ENCODE measurements around the gene TCEA3. TPM values are rescaled to one million over a fixed set of nuclear protein-coding genes. Genes with fewer than 3 reads are reported as not detected.

Gene TCEA3
- total RNA-seq, 2 experiments from 2014 or later, result 1.1 to 1.2 TPM

DNA sequence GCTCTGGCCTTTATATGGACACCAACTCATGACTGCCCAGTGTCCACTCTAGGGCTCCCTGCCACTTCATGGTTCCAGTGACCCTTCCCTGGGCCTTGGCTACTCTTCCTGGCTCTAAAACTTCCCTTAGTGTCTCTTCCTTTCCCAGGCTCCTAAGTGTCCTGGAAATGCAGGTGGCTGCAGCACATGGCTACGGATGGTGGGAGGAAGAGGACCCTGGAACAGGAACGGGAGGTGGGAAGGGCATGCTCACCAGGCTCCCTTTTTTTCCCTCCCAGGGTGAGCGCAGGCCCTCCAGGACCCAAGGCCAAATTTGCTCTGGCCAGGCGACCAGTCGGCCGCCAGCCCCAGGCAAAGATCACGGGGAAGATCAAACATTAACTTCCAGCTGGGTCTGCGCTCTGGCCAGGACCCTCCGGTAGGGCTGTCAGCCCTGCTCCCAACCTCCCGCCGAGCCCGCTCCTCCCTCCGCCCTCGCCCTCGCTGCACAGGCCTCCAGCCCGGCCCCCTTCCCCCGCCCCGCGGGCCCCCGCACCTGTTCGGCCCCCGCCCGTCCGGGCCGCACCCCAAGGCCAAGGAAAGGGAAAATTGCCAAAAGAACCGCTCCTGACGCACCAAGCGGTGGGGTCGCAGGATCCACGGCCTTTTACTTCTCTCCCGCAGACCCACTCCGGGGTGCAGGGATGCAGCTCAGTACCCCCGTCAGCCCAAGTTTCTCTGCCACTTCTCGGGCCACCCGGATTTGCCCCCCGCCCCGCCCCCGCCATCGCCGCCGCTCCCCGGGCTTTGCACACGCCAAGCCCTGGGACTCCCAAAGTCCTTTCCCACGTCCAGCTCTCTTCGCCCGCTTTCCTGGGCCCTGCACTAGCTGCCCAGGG is 894 bp downstream of the TCEA3 start:
- POLR2A ChIA-PET, result interaction anchor here (1.2 to 1.5 kb wide), 2 partner anchors 79 kb away, joined by 4 read pairs; partner anchors contain the start of gene HNRNPR
- CTCF ChIA-PET, result interaction anchor here (1.8 kb wide), 1 partner anchor 20 kb away, joined by 8 read pairs; no protein-coding TSS in a partner anchor

DNA sequence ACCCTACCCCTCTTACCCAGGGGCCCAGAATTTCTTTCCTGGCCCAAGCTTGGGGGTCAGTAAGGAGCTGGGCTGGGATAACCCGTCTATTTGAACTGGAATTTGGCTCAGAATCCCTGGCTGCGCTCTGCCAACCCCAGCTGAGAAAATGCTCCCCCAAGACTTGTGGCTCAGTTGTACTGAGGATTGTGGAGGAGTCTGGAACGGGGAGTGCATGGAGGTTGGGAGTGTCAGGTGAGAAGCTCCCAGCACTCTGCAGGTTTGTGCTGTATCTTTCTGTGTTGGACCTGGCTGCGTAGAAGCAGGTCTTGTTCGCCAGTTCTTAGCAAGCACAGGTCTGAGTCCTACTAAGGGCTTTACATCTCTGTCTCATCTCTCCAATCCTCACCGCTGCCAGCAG is 1.6 kb downstream of the TCEA3 start:
- ChIA-PET POLR2A (interaction anchor here (1.5 kb wide), 1 partner anchor 78 kb away, joined by 4 read pairs; no protein-coding TSS in a partner anchor), CTCF (interaction anchor here (1.1 to 1.8 kb wide), 3 partner anchors 10 to 19 kb away, joined by 3 to 8 read pairs (median 4); no protein-coding TSS in a partner anchor)

DNA sequence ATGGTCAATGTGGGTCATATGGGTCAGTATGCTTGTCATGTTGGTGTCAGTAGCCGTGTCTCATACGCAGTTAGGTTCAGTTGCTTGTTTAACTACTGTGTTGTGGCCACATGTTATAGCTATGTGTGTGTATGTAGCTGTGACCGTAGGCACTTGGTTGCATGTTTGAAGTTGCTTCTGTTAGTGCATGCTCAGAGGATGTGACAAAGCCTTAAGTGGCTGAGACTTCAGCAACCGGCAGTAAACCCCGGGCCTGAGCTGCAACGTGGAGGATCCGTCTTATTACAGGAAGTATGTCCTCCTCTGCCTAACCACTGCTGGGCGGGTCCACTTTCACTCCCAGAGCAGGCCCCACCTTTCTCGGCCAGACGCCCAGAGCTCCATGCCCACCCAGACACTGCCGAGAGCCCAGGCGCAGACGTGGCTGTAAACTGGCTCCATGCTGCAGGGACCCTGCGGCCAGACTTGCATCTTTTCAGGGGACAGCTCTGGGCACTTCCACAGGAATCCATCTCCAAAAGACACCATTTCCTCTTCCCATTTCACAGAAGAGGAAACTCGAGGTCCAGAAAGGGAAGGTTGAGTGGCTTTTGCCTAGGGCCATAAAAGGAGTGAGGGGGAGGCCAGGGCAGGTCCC is 2.2 kb downstream of the TCEA3 start:
- CTCF ChIA-PET, result interaction anchor here (1.1 to 1.8 kb wide), 3 partner anchors 10 to 18 kb away, joined by 3 to 8 read pairs (median 4); no protein-coding TSS in a partner anchor
- POLR2A ChIA-PET, result interaction anchor here (1.5 kb wide), 1 partner anchor 78 kb away, joined by 4 read pairs; no protein-coding TSS in a partner anchor

DNA sequence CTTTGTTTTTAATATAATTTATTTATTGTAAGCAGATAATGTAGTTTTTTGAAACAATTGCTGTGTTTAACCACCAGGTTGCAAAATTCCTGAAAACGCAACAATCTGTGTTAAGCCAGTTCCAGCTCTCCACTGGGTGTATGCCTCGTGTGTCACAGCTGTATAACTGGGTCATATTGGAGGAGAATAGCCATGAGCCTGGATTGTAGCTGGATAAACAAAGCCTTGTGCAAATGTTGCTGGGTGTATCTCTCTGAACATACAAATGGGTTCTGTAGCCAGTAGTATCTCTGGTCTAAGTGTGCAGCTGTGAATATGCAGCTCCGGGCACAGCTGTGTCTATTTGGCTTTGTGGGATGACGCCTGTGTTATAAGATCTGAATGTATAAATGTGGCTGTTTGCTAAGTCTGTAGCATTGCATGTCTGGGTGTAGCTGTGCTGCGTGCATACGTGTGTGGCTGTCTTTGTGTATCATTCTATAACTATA is 2.8 kb downstream of the TCEA3 start:
- ChIA-PET POLR2A (interaction anchor here (1.5 kb wide), 1 partner anchor 77 kb away, joined by 4 read pairs; no protein-coding TSS in a partner anchor), CTCF (interaction anchor here (1.1 to 1.8 kb wide), 3 partner anchors 9 to 18 kb away, joined by 3 to 8 read pairs (median 4); no protein-coding TSS in a partner anchor)

DNA sequence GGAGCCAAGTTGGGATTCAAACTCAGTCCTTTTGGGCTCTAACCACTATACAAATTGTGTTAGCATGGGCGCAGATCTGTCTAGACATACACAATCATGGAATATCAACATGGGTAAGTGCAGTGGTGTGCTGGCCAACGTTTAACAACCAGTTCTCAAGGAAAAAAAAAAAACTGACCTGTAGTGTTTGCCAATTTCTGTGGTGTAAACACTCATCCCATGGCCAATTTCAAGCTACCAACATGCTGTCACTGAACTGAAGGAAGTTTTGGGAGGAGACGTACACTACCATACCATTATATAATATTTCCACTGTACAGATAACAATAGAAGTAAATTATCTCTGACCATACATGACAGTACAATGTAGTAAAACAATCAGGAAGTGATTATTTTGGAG is 3.2 kb downstream of the TCEA3 start:
- CTCF ChIA-PET, result interaction anchor here (1.4 to 1.8 kb wide), 2 partner anchors 9 to 17 kb away, joined by 4 to 8 read pairs; no protein-coding TSS in a partner anchor
- POLR2A ChIA-PET, result no interaction called here

DNA sequence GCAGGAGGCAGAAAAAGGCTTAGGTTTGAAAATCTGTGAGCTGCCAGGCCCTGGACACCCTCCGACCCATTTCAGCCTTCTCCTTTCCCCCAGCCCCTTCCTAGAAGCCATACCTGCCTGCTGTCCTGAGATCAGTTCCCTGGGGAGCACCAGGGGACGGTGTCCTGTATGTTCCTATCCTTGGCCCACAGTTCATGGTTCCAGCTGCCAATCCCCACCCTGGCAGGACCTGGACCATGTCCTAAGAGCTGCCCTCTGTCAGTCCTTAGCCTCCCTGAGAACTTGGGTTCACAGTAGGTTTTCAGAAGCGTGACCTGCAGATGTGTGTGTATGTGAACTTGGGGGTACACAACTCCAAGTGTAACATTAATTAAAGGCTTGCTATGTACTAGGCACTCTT is 3.8 kb downstream of the TCEA3 start:
- ChIA-PET POLR2A (no interaction called here), CTCF (interaction anchor here (0.5 kb wide), 1 partner anchor 56 kb away, joined by 5 read pairs; no protein-coding TSS in a partner anchor)

DNA sequence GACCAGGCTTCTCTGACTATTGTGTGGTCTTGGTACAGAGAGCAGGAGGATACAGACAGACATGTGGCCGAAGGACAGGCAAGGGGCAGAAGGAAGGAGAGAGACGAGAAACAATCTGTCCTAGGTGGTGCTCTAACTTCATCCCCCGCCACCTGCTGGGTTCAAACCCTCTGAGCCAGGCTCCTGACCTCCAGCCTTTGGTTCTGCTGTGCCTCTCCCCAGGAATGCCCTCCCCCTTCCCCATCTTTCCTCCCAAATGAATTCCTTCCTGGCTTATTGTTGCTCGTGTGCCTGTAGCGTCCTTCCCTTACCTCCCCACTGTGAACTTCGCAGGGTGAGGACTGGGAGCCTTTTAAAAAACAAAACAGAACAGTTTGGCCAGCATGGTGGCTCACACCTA is 5.4 kb downstream of the TCEA3 start:
- ChIA-PET CTCF (no interaction called here), POLR2A (no interaction called here)

DNA sequence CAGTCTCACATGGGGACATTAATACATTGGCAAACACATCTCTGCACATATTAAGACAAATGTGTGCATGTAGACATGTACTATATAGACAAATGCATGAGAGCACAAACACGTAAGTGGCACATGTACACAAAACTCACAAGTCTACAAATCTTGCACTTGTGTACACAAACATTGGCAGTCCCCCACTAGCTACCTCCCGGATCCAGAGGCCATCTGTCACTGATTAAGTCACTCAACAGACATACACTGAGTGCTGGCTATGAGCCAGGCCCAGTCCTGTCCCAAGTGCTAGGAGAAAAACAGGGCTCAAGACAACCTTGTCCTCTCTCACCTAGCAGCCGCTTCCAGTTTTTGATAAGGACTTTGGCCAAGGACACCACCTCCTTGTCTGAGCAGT is 7.0 kb downstream of the TCEA3 start:
- CTCF ChIA-PET, result interaction anchor here (1.1 kb wide), 1 partner anchor 220 kb away, joined by 3 read pairs; no protein-coding TSS in a partner anchor
- POLR2A ChIA-PET, result no interaction called here

DNA sequence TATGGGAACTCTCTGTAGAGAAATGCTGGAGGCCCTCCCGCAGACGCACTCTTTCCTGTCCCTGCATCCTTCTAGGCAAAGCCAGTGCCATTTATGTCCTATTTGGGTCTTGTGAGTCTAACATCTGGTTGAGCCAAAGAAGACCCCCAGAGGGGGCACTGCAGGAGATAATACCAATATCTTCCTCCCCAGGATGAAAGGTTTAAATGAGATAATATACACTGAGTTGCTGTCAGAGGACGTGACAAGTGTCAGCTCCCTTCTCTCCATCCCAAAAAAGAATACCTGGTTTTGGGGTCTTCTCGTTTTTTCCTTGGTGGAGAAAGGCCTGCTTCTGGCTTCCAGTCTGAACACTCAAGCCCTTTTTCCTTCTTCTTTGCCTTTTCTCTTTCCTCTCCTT is 7.6 kb downstream of the TCEA3 start:
- ChIA-PET CTCF (interaction anchor here (0.9 kb wide), 1 partner anchor 14 kb away, joined by 3 read pairs; no protein-coding TSS in a partner anchor), POLR2A (no interaction called here)

DNA sequence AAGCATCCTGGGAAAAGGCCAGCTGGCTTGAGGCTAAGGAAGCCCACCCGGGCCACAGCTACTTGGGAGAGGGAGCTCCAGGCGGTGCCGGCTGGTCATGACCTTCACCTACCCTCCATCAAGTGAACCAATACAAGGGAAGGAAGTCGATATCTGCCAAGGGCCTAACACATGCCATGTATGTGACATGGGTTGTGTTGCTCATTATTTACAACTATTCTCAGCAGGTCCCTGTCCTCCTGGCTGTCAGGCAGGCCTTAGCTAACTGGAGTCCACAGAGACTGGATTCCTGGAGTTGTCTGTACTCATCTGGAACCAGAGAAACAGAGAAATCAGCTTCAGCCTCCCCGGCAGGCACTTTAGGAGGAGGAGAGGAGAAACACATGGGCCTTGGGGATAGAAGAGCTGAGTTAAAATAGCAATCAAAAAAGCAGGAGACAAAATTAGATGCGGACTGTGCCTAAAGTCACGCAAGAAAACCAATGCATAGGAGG is 15.7 kb downstream of the TCEA3 start:
- ChIA-PET CTCF (interaction anchor here (0.9 kb wide), 1 partner anchor 52 kb away, joined by 3 read pairs; no protein-coding TSS in a partner anchor), POLR2A (no interaction called here)

DNA sequence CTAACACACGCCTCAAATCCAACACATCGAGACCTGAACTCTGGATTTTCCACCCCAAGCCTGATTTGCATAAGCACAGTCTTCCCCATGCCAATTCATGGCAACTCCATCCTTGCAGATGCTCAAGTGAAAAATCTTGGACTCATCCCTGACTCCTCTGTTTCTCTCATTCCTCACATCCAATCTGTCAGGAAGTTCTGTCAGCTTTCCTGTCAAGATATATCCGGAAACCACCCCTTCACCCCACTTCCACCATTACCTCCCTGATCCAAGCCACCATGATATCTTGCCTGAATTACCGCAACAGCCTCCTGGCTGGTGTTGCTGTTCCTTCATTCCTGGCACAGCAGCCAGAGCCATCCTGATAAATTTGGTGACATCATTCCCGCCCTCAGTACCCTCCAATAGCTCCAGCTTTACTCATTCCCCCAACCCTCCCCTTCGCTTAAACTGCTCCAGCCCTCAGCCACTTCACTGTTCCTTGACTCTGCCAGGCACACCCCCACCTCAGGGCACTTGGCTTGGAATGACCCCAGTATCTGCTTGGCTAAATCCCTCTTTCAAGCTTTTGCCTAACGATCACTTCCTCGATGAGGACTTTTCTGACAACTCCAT is 17.4 kb downstream of the TCEA3 start:
- CTCF ChIA-PET, result no interaction called here
- POLR2A ChIA-PET, result no interaction called here

DNA sequence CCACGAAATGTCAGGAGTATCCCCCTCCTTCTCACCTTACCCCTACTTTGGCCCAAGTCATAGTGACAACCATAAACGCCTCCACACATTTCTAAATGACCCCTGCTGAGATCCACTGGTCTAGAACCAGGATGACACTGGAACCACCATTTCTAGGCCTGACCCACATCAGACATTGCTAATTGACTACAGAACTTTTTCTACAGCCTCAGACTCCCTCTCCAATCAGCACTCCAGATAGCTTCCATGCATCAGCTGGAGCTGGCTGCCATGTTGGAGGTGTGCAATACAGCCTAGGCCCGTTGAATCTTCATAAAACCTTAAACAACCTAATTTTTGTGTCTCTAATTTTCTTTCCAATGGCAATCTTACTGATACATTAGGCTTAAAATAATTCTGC is 18.6 kb downstream of the TCEA3 start:
- ChIA-PET CTCF (no interaction called here), POLR2A (no interaction called here)

DNA sequence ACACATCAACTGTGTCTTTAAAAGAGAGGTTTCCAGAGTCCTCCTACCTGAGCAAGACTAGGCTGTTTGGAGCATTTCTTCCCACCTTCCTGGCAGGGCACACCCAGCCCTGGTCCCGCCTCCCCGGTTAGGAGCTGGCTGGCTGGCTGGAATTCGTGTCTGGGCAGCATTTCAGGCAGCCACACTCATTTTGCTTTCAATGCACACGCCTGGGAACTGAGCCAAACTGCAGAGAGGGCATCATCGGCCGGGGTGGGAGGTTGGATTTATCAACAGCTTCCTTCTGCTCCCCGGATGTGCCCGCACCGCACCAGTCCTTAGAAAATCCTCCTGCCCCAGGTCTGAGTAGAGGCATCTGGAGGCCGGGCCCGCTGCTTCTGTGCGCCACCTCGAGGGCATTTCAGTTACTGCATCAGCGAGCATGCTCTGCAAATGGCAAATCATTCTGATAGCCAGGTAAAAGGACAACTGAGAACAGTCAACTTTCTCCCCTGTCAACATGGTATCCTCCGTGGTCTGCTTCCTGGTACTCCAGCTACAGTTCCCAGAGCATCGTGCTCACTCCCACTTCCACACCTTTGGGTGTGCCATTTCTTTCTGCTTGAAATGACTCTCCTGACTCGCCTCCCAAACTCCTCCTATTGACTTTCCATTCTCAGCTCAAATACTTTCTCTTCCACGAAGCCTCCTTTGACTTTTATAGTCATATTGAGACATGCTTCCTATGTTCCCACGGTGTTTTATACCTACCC is 20.6 kb downstream of the TCEA3 start:
- ChIA-PET POLR2A (no interaction called here), CTCF (interaction anchor here (0.8 to 2.6 kb wide), 11 partner anchors 9 to 254 kb away, joined by 3 to 9 read pairs (median 3); no protein-coding TSS in a partner anchor)

DNA sequence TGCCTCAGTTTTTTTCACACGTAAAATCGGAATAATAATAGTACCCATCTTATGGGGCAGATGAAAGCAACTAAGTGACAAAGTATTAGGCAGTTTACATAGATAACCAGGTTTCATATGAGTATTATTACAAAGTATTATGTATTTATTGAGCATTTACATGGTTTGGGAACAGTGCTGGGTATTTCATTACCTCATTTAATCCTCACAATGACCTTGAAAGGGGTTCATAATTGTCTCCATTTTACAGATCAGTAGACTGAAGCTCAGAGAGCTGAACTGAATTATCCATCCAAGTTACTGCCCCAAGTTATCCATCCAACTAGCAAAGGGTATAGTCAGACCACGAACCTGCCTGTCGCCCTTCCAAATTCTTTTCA is 21.2 kb downstream of the TCEA3 start:
- ChIA-PET CTCF (interaction anchor here (0.8 to 2.6 kb wide), 9 partner anchors 10 to 255 kb away, joined by 3 to 9 read pairs (median 4); no protein-coding TSS in a partner anchor), POLR2A (no interaction called here)

DNA sequence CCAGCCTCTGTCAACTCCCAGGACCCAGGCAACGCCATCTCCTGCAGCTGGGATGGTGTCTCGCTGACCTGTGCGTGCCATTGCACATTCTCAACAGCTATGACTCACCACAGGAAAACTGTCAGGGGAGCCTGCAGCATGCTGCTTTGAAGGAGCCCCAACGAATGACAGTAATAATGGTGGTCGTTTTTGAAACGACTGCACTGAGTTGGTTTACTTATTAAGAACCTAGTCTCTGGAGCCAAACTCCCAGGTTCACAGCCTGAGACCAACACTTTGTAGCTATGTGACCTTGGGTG is 21.6 kb downstream of the TCEA3 start:
- POLR2A ChIA-PET, result no interaction called here

DNA sequence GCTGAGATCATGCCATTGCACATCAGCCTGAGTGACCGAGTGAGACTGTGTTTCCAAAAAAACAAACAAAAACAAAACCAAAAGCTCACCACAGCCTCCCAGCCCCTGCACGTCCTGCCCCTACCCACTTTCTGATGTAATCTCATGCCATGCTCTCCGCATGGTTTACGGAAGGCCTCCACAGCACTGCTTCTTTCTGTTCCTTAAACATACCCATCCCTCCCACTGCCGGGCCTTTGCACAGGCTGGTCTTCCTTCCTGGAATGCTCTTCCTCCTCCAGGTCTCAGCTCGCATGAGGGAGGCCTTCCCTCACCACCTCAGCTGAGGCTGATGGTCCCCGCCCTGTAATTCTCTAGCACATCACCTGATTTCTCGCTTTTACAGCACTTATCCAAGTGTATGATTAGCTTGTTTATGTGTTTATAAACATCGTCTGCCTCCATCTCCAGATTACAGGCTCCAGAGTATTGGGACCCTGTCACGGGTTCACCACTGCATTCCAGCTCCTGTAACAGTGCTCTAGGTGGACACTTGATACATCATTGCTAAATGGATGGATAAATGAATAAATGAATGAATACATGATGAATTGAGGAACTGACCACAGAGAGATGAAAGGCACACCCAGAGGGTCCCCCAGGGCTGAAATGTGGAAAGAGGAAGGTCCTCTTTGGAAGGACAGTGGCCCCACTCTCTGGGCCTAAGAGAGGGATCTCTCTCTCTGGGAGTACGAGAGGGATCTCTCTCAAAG is 22.1 kb downstream of the TCEA3 start:
- POLR2A ChIA-PET, result no interaction called here

More for the DNA sequence above, 21.6 kb downstream of the TCEA3 start:
- CTCF ChIA-PET, result interaction anchor here (1.0 to 2.6 kb wide), 3 partner anchors 9 to 78 kb away, joined by 3 to 9 read pairs (median 9); no protein-coding TSS in a partner anchor

DNA sequence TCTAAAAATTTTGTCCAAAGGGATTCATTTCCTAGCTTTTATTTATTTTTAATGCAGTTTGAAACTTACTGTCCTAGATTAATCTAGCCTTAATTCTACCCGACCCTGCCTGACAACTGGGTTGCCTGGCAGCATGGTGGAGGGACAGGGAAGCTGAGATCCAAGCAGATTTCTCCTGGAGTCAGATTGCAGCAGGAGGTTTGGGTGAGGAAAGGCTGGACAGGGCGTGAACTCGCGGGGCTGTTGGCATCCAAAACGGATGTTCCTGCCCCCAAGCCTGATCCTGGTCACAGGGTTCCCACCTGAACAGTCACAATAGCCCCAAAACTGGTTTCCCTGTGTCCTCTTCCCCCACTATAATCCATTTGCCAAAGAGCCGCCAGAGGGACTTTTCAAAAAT is 23.2 kb downstream of the TCEA3 start:
- ChIA-PET POLR2A (no interaction called here), CTCF (no interaction called here)

More for the DNA sequence above, 22.1 kb downstream of the TCEA3 start:
- CTCF ChIA-PET, result interaction anchor here (0.9 to 2.6 kb wide), 2 partner anchors 9 to 139 kb away, joined by 3 to 9 read pairs; no protein-coding TSS in a partner anchor
